GM21447 (cell line): ENCODE results near the gene AMN.

Experiments used
- ATAC-seq: cut with Tn5 transposase; IDR thresholded peaks from one replicate; pipeline ENCODE4 v1.9.1; 2021; ENCODE audit not compliant: unreplicated experiment

AMN gene

GRCh38 chr14:102942069-102942468, 19.6 kb downstream of the AMN start:
- ATAC-seq, result no peak

GRCh38 chr14:102943454-102943853, 21.0 kb downstream of the AMN start:
- ATAC-seq, result no peak

- no peak for ATAC-seq
Observed at GRCh38 chr14:102943979-102944378, 21.5 kb downstream of the AMN start.

- ATAC-seq, result no peak
Observed at GRCh38 chr14:102944448-102945330, 22.2 kb downstream of the AMN start.

- no peak for ATAC-seq
Observed at GRCh38 chr14:102945346-102946130, 23.1 kb downstream of the AMN start.

GRCh38 chr14:102947321-102948103, 25.0 kb downstream of the AMN start:
- no peak for ATAC-seq

GRCh38 chr14:102948698-102949061, 26.2 kb downstream of the AMN start:
- no peak for ATAC-seq

- peak; percentile 63 for ATAC-seq
Observed at GRCh38 chr14:102949062-102949800, 26.8 kb downstream of the AMN start.

- ATAC-seq, result no peak
Observed at GRCh38 chr14:102949801-102950451, 27.5 kb downstream of the AMN start.

GRCh38 chr14:102951034-102951433, 28.6 kb downstream of the AMN start:
- ATAC-seq, result no peak

GRCh38 chr14:102951799-102952198, 29.3 kb downstream of the AMN start:
- ATAC-seq, result no peak

GRCh38 chr14:102952276-102952675, 29.8 kb downstream of the AMN start:
- ATAC-seq, result no peak

GRCh38 chr14:102953100-102953499, 30.6 kb downstream of the AMN start:
- no peak for ATAC-seq

- ATAC-seq, result no peak
Observed at GRCh38 chr14:102954081-102954789, 31.8 kb downstream of the AMN start.

- no peak for ATAC-seq
Observed at GRCh38 chr14:102955636-102956408, 33.4 kb downstream of the AMN start.

GRCh38 chr14:102957222-102957621, 34.8 kb downstream of the AMN start:
- ATAC-seq, result no peak

GRCh38 chr14:102958461-102958860, 36.0 kb downstream of the AMN start:
- no peak for ATAC-seq

GRCh38 chr14:102962111-102962627, 39.7 kb downstream of the AMN start:
- ATAC-seq, result no peak
